Suprapubic skin (tissue), 3 donors: ENCODE measurements around the gene ORMDL3.

Source experiments
- CTCF ChIP-seq, 2 donors: fragments of 200-600 bp in 1 of 2; fragments of 450-650 bp in 1 of 2; sonication (generic) in 1 of 2; IDR thresholded peaks; one replicate each; pipeline ENCODE4 v1.5.1; 2016 to 2019; ENCODE audit warnings: antibody characterized with exemption in 2 of 2, mild to moderate bottlenecking in 1 of 2, moderate library complexity in 1 of 2
- POLR2A ChIP-seq, 2 donors: fragments of 450-650 bp; IDR thresholded peaks; one replicate each; pipeline ENCODE4 v1.6.1; 2017; ENCODE audit warnings: antibody characterized with exemption in 2 of 2, mild to moderate bottlenecking in 2 of 2, moderate library complexity in 2 of 2

- TF ChIP-seq CTCF (IDR thresholded peaks at IDR 0.05) = no peak
- no peak for TF ChIP-seq POLR2A (IDR thresholded peaks at IDR 0.05)
These were observed 40.3 kb downstream of the ORMDL3 start for GRCh38 chr17:39887078-39887477.
